DMS 273 treated with DMSO at 0.1 percent for 48 hours (cell line): ENCODE results near the gene SLC7A4.
"Not testable (repeated sequence)": the region's sequence is repeated elsewhere in the genome, so short reads cannot be mapped to it uniquely, and the experiment has no call there.

Source experiments
- DNase-seq: peaks from one replicate; lab custom pipeline; 2025; lab: John Stamatoyannopoulos, UW

SLC7A4 gene

GRCh38 chr22:21016644-21017420, 15.5 kb downstream of the SLC7A4 start:
- DNase-seq: no peak

DNA sequence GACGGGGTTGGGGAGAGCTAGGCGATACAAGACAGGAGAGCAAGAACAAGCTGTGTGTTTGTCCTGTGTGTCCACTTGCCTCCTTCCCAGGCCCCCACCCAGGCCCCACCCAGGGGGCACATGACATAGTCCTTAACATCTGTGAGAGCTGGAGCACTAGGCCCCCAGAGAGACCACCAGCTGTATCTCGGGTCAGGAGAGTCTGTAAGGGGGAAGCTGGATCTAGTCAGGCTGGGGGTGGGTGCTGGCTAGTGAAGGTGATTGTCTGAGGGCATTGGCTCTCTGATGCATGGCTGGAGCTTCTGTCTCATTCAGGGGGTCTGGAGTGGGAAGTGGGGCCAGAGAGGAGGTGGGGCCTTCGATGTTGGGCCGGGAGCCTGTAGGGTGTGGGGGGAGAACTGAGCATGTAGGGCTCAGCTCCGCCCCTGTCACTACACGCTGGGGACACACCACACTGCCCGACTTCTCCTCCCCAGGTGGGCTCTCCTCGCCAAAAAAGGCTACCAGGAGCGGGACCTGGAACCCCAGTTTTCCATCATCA, 16.8 kb downstream of the SLC7A4 start:
- DNase-seq: no peak

- DNase-seq: peak; percentile 65
These were observed 17.5 kb downstream of the SLC7A4 start, which contains the start of gene P2RX6 for GRCh38 chr22:21014726-21015465. Gene P2RX6, plus strand, starts transcription at chr22:21015165. Its CDS starts 10 bp downstream, at chr22:21015175.

DNA sequence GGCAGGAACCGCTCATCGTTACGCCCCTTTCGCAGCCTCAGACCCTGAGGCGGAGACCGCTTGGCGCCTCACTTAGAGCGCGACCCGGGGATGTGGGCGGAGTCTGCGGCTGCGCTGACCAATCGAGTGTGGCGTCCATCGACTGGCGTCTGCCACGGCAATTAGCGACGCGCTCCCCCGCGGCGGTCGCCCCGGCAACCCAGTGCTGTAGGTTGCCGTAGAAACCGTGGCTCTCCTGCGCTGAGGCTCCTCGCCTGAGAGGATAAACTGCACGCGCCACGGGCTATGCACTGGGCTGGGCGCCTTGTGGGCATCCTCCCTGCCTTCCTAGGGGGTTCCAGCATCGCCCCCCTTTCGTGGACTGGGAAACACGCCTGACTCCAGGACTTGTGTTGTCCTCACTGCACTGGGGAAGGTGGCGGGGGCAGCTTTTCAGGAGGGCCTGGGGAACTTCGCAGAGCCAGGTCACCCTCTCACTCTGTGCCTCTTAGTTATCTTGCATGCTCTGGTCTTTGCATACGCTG, 18.1 kb downstream of the SLC7A4 start:
- DNase-seq: peak; percentile 86

DNA sequence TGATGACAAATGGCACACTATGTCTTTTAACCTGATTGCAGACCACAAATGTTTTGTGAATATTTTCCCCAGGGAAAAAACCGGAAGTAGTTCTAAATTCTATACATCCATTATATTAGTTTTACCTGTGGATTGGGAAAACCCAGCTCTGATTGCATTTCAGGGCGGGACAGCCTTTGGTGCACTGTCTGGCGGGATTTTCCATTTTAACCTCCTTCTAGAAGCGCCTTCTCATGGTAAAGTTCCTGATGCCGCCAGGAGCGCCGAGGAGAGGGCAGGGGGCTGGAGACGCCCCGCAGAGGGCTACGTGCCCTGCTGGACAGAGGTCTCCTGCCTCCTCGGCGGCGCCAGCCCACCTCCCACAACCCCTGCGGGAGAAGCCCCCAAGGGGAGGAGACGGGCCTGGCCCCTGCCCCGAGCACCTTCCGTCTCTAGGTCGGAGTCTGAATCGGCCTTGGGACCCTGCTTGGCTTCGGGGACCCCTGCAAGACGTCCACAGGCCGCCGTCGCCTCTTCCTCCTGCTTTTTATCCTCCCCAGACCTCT, 18.6 kb downstream of the SLC7A4 start:
- DNase-seq: no peak

GRCh38 chr22:21012446-21013407, 19.6 kb downstream of the SLC7A4 start:
- DNase-seq: peak; percentile 46

GRCh38 chr22:21010426-21011113, 21.8 kb downstream of the SLC7A4 start:
- DNase-seq: no peak

GRCh38 chr22:21009638-21010425, 22.5 kb downstream of the SLC7A4 start:
- DNase-seq: no peak

DNA sequence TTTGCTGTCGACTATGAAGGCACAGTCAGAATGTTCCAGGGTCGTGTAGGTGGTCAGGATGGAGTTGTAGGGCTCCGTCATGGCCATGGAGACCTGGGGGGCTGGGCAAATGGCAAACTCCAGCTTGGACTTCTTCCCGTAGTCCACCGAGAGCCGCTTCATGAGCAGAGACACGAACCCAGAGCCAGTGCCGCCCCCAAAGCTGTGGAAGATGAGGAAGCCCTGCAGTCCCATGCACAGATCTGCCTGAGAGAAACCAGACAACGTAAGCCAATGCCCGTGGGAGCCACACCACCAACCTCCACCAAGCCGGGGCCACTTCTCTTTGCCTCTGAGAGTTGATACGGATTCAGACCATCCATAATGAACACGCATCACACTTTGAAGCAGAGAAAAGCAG, 23.2 kb downstream of the SLC7A4 start:
- not testable (repeated sequence) for DNase-seq

- DNase-seq: no peak
These were observed 28.6 kb downstream of the SLC7A4 start for GRCh38 chr22:21003782-21004181.

- DNase-seq: peak; percentile 69
These were observed 30.6 kb downstream of the SLC7A4 start, which contains the start of gene THAP7 for GRCh38 chr22:21001601-21002325. Gene THAP7, minus strand, starts transcription at chr22:21002118. Its CDS starts 207 bp downstream, at chr22:21001911.

DNA sequence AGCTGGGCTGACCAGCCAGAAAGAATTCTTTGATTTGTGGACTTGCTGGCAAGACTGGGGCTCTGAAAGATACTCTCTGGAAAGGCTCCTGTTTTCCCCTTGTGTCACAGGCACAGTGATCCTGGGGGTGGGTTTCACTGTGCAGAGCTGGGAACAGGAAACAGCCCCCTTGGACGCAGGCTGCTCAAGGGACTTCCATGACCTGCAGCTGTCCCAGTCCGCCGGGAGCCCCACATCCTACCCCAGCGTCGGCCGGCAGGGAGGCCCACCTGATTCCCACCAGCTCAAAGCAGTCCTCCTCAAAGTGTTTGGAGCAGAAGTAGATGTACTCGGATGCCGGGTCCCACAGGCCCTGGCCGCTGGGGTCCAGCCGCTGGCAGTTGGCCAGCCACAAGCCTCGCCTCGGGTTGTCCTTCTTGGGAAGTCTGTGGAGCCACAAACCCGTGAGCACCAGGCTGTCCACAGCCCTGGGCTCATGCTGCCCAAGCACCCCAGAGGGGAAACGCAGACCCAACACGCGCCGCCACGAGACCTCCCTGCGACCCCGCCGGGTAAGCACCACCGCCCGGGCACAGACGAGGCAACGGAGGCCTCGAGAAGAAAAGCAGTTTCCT, 31.3 kb downstream of the SLC7A4 start:
- DNase-seq: no peak

GRCh38 chr22:21000207-21000986, 32.0 kb downstream of the SLC7A4 start:
- no peak for DNase-seq

DNA sequence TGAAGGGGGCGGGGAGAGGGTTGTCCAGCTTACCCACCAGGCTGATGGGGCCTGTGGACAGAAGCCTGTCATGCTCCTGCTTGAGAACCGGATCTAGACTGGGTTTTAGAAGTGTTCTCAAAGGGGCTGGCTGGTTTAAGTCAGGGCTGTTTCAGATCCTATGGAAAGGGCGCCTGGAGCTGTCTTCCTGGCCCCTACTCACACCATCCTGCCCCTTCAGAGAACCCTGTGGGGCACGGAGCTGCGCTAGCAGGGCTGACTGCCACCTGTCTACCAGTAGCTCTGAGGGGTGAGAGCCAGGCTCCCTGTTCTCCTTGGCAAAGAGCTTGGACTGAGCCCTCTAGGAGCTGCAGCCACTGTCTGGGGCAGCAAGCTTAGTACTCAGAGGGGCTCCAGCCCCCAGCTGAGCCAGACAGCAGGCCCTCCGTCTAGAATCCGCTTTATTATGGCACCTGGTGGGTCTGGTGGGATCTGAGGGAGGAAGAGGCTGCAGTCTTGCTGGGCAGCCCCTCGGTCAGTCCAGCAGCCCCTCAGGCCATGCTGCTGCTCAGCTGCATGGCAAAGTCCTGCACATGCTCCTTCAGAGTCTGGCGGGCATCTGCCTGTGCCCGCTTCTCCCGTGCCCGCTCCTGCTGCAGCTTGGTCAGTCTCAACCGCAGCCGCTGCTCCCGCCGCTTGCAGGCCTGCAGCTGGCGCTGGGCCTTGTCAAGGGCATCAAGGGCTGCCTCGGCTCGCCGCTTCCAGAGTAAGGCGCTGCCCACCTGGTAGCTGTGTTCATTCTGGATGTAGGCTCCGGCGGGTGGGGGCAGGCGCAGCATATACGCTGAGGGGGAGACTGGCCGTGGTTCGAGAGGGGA, 32.8 kb downstream of the SLC7A4 start:
- DNase-seq: no peak

DNA sequence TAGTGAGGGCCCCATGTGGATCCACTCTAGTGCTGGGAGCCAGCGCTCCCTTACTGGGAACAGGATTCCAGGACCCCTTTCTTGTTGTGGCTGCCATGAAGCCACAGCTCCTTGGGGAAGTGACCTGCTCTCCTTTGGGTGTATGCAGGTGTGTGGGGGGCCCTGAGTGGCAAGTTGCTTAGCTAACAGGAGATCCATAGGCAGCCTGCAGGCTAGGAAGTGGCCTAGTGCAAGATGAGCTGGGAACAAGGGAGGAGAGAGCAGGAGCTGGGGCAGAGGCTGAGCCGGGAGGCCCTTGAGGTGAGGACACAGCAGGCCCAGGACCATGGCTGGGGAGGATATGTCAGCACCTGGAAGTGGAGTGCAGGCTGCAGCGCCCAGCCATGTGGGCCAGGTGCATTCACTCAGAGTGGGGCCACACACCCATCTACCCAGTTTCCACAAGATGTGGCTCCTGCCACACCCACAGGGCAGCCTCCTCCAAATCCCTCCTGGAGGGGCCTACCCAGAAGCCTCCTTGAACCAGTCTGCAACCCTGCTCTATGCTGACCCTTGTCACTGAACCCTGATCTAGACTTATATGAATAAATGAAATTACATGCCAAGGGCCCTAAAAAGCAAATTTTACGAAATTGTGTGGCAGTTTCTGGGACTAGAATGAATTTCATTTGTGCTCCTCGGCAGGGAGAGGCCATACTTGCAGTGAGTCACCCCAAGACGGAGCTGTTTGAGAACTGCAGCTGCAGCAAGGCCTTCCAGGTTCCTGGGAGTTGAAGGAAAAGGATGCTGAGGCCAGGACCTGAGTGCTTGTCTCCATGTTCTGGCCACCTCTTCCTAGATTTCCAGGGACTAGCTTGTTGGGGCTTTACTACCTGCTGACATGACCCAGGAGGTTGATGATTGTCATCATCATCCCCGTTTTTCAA, 33.7 kb downstream of the SLC7A4 start:
- no peak for DNase-seq
